ENCODE measurements around the gene LRFN3. TPM values are rescaled to one million over a fixed set of nuclear protein-coding genes. Genes with fewer than 3 reads are reported as not detected.
A peak's percentile ranks its signal among the peaks of the same experiment; 100 is the strongest.

Gene LRFN3
- total RNA-seq, 1 donor from 2014 or later: 2.3 TPM

DNA sequence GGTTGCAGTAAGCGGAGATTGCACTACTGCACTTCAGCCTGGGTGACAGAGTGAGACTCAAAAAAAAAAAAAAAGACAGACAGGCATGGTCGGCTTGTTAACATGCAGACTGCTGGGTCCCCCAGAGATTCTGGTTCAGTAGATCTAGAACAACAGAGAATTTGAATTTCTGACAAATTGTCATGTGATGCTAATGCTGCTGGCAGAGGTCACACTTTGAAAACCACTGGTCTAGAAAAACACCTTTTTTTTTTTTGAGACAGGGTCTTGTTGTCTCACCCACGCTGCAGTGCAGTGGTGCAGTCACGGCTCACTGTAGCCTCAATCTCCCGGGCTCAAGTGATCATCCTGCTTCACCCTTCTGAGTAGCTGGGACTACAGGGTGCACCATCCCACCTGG is 7.7 kb upstream of the LRFN3 start:
- Mint-ChIP-seq H3K9me3 (no peaks in the 10 kb centered on the region), H3K4me1 (peaks cover 13% of the 10 kb centered on the region), H3K27ac (no peak overlapping the region), H3K4me3 (no peak overlapping the region), H3K27me3 (ENCODE audit: insufficient read depth, low read depth) (peaks cover 7% of the 10 kb centered on the region), H3K36me3 (no peaks in the 10 kb centered on the region)
- Histone ChIP-seq H3K4me1 (peaks cover 5% of the 10 kb centered on the region), H3K9me3 (ENCODE audit: low read depth) (no peaks in the 10 kb centered on the region), H4K20me1 (ENCODE audit: low read depth) (no peaks in the 10 kb centered on the region), H3K27ac (no peak overlapping the region), H3K9ac (no peak overlapping the region), H3K4me2 (no peak overlapping the region), H3F3A (ENCODE audit: low read depth) (peaks cover 12% of the 10 kb centered on the region), H3K4me3 (no peak overlapping the region), H3K27me3 (no peaks in the 10 kb centered on the region), H2AFZ (replicated peaks) (no peak overlapping the region), H3K79me2 (ENCODE audit: low read depth) (no peaks in the 10 kb centered on the region), H3K36me3 (no peaks in the 10 kb centered on the region)
- DNase-seq (ENCODE audit: low spot score): no peak
- no peak for TF ChIP-seq CTCF (IDR thresholded peaks at IDR 0.05)
- no peak for TF ChIP-seq EZH2phosphoT487 (IDR thresholded peaks at IDR 0.05)
- no peak for TF ChIP-seq EZH2 (IDR thresholded peaks at IDR 0.05)

DNA sequence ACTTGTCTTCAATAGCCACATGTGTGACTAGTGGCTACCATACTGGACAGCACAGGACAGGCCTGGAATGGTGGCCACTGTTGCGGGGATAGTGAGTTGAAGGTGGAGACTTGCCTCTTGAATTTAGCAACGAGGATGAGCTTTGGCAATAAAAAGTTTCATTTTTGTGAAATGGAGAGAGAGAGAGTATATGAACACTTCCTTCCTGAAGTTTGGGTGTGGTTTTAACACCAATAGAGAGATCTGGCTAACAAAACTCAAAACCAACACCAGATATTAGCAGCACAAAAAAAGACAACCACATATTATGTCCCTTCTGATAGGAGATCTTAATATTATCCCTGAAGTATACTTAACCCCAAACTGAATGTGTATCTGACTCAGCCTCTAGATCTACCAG is 6.3 kb upstream of the LRFN3 start:
- Histone ChIP-seq H3K4me3 (no peak overlapping the region), H3K4me1 (peaks cover 5% of the 10 kb centered on the region), H3F3A (ENCODE audit: low read depth) (peaks cover 12% of the 10 kb centered on the region), H3K9me3 (ENCODE audit: low read depth) (no peaks in the 10 kb centered on the region), H3K4me2 (no peak overlapping the region), H3K36me3 (no peaks in the 10 kb centered on the region), H3K9ac (no peak overlapping the region), H3K27me3 (no peaks in the 10 kb centered on the region), H3K27ac (no peak overlapping the region), H3K79me2 (ENCODE audit: low read depth) (no peaks in the 10 kb centered on the region), H2AFZ (replicated peaks) (peak overlapping the region; percentile 52), H4K20me1 (ENCODE audit: low read depth) (no peaks in the 10 kb centered on the region)
- Mint-ChIP-seq H3K27me3 (ENCODE audit: insufficient read depth, low read depth) (peaks cover 3% of the 10 kb centered on the region), H3K9me3 (no peaks in the 10 kb centered on the region), H3K4me3 (peak overlapping the region; percentile 54), H3K27ac (no peak overlapping the region), H3K4me1 (peaks cover 13% of the 10 kb centered on the region), H3K36me3 (no peaks in the 10 kb centered on the region)
- no peak for DNase-seq (ENCODE audit: low spot score)
- TF ChIP-seq EZH2 (IDR thresholded peaks at IDR 0.05) (no peak), CTCF (IDR thresholded peaks at IDR 0.05) (no peak), EZH2phosphoT487 (IDR thresholded peaks at IDR 0.05) (no peak)

DNA sequence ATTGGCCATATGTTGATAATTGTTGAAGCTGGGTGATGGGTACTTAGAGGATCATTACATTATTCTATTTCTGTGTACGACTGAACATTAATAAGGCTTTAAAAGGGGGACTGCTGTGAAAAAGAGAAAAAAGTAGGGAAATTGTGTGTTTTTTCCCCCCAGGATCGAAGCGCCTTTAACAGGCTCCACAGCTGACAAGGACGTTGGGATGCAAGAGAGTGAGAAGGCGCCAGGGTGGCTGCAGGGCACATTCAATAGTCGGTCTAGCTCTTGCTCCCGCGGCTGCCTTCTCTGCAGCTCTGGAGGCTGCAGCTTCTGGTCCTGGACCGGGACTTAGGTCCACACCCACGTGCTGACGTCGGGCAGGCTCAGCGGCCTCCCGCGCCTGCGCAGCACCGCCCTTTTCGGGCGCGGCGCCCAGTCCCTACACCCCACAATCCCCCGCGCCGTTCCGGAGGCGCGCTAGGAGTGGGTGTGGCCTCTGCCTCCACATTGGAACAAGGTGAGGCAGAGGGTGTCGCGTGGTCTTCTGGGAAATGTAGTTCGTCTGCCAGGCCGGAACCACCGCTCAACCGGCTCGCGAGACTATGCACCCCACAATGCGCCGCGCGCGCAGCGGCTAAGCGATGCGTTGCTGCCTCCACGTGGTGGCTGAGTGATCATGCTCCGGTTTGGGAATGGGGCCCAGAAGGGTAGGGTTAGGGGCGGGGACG is 4.9 kb upstream of the LRFN3 start:
- H3K36me3 Mint-ChIP-seq: no peaks in the 10 kb centered on the region
- no peaks in the 10 kb centered on the region for H3K79me2 ChIP-seq (ENCODE audit: low read depth)
- H3K4me3 Mint-ChIP-seq: peak overlapping the region; percentile 64
- H3K4me3 ChIP-seq: peak overlapping the region; percentile 41
- H3K27me3 Mint-ChIP-seq (ENCODE audit: insufficient read depth, low read depth): no peaks in the 10 kb centered on the region
- no peaks in the 10 kb centered on the region for H3K36me3 ChIP-seq
- H2AFZ ChIP-seq (replicated peaks): peak overlapping the region; percentile 38
- H3K27ac ChIP-seq: no peak overlapping the region
- peaks cover 20% of the 10 kb centered on the region for H3K4me1 Mint-ChIP-seq
- H3K9me3 Mint-ChIP-seq: no peaks in the 10 kb centered on the region
- H3K4me1 ChIP-seq: peaks cover 7% of the 10 kb centered on the region
- peak overlapping the region; percentile 81 for H3K4me2 ChIP-seq
- H3K27ac Mint-ChIP-seq: peak overlapping the region; percentile 13
- H3K27me3 ChIP-seq: no peaks in the 10 kb centered on the region
- no peak overlapping the region for H3K9ac ChIP-seq
- no peaks in the 10 kb centered on the region for H3K9me3 ChIP-seq (ENCODE audit: low read depth)
- H4K20me1 ChIP-seq (ENCODE audit: low read depth): no peaks in the 10 kb centered on the region
- TF ChIP-seq EZH2 (IDR thresholded peaks at IDR 0.05) (no peak), CTCF (IDR thresholded peaks at IDR 0.05) (peak; percentile 92)
- peaks cover 12% of the 10 kb centered on the region for H3F3A ChIP-seq (ENCODE audit: low read depth)
- peak; percentile 100 for DNase-seq (ENCODE audit: low spot score)

All from neural progenitor cell (in vitro differentiated cells).